ENCODE results near the gene RPUSD3. TPM values are rescaled to one million over a fixed set of nuclear protein-coding genes. Genes with fewer than 3 reads are reported as not detected.

Gene RPUSD3
- total RNA-seq, 1 donor from 2014 or later, result 30.5 TPM

- Histone ChIP-seq H3K9ac (no peak overlapping the region), H3F3A (ENCODE audit: low read depth) (no peaks in the 10 kb centered on the region), H3K27ac (no peak overlapping the region), H3K4me2 (no peak overlapping the region), H3K4me1 (no peaks in the 10 kb centered on the region), H3K9me3 (ENCODE audit: low read depth) (no peaks in the 10 kb centered on the region), H4K20me1 (ENCODE audit: low read depth) (no peaks in the 10 kb centered on the region), H3K27me3 (no peaks in the 10 kb centered on the region), H2AFZ (replicated peaks) (no peak overlapping the region), H3K36me3 (no peaks in the 10 kb centered on the region), H3K79me2 (ENCODE audit: low read depth) (no peaks in the 10 kb centered on the region), H3K4me3 (no peak overlapping the region)
- DNase-seq (ENCODE audit: low spot score), result no peak
- Mint-ChIP-seq H3K36me3 (no peaks in the 10 kb centered on the region), H3K27me3 (ENCODE audit: insufficient read depth, low read depth) (peaks cover 11% of the 10 kb centered on the region), H3K9me3 (peaks cover 2% of the 10 kb centered on the region), H3K4me1 (no peaks in the 10 kb centered on the region), H3K4me3 (no peak overlapping the region), H3K27ac (no peak overlapping the region)
- no peak for TF ChIP-seq EZH2 (IDR thresholded peaks at IDR 0.05)
- TF ChIP-seq EZH2phosphoT487 (IDR thresholded peaks at IDR 0.05), result no peak
- TF ChIP-seq CTCF (IDR thresholded peaks at IDR 0.05), result no peak
These were observed 37.6 kb upstream of the RPUSD3 start for GRCh38 chr3:9881441-9881840.

- TF ChIP-seq EZH2phosphoT487 (IDR thresholded peaks at IDR 0.05) (no peak), EZH2 (IDR thresholded peaks at IDR 0.05) (no peak), CTCF (IDR thresholded peaks at IDR 0.05) (no peak)
- H3K27me3 Mint-ChIP-seq (ENCODE audit: insufficient read depth, low read depth), result peaks cover 4% of the 10 kb centered on the region
- Histone ChIP-seq H4K20me1 (ENCODE audit: low read depth) (no peaks in the 10 kb centered on the region), H3K79me2 (ENCODE audit: low read depth) (no peaks in the 10 kb centered on the region), H3K27ac (no peak within 1 kb of the TSS), H3K9me3 (ENCODE audit: low read depth) (no peaks in the 10 kb centered on the region), H3F3A (ENCODE audit: low read depth) (no peaks in the 10 kb centered on the region), H3K4me2 (no peak within 1 kb of the TSS), H3K27me3 (no peaks in the 10 kb centered on the region), H2AFZ (replicated peaks) (no peak within 1 kb of the TSS), H3K4me1 (no peaks in the 10 kb centered on the region), H3K9ac (no peak within 1 kb of the TSS), H3K4me3 (no peak within 1 kb of the TSS), H3K36me3 (no peaks in the 10 kb centered on the region)
- peaks cover 2% of the 10 kb centered on the region for H3K9me3 Mint-ChIP-seq
- no peak for DNase-seq (ENCODE audit: low spot score)
- no peaks in the 10 kb centered on the region for H3K36me3 Mint-ChIP-seq
- no peaks in the 10 kb centered on the region for H3K4me1 Mint-ChIP-seq
- H3K4me3 Mint-ChIP-seq, result no peak within 1 kb of the TSS
- H3K27ac Mint-ChIP-seq, result peak within 1 kb of the TSS; percentile 88
These were observed 36.2 kb upstream of the RPUSD3 start, which contains the start of gene CIDEC for GRCh38 chr3:9879830-9880549. TSS of gene CIDEC (minus strand) at chr3:9880253. CDS start at chr3:9878486, 1,767 bp downstream.

GRCh38 chr3:9878700-9879099 is 34.9 kb upstream of the RPUSD3 start:
- Histone ChIP-seq H3K9me3 (ENCODE audit: low read depth) (no peaks in the 10 kb centered on the region), H3K4me1 (no peaks in the 10 kb centered on the region), H3K4me3 (no peak overlapping the region), H3K79me2 (ENCODE audit: low read depth) (no peaks in the 10 kb centered on the region), H3K27me3 (no peaks in the 10 kb centered on the region), H3K27ac (no peak overlapping the region), H2AFZ (replicated peaks) (no peak overlapping the region), H4K20me1 (ENCODE audit: low read depth) (no peaks in the 10 kb centered on the region), H3F3A (ENCODE audit: low read depth) (no peaks in the 10 kb centered on the region), H3K4me2 (no peak overlapping the region), H3K9ac (no peak overlapping the region), H3K36me3 (no peaks in the 10 kb centered on the region)
- Mint-ChIP-seq H3K9me3 (peaks cover 2% of the 10 kb centered on the region), H3K36me3 (no peaks in the 10 kb centered on the region), H3K4me1 (no peaks in the 10 kb centered on the region), H3K27me3 (ENCODE audit: insufficient read depth, low read depth) (peaks cover 4% of the 10 kb centered on the region), H3K27ac (no peak overlapping the region), H3K4me3 (no peak overlapping the region)
- DNase-seq (ENCODE audit: low spot score), result no peak
- TF ChIP-seq CTCF (IDR thresholded peaks at IDR 0.05), result no peak
- TF ChIP-seq EZH2 (IDR thresholded peaks at IDR 0.05), result no peak
- TF ChIP-seq EZH2phosphoT487 (IDR thresholded peaks at IDR 0.05), result no peak
